GM11168 (cell line): Measurements from ENCODE around the gene APOL6.

ENCODE experiments used
- in situ Hi-C: fragments of 300-500 bp; cut with MboI; formaldehyde crosslinking; loops from one replicate; pipeline ENCODE4 v1.12.0; 2022; ENCODE audit warnings: low sequenced_read_pairs; ENCODE audit not compliant: unreplicated experiment

The APOL6 gene

DNA sequence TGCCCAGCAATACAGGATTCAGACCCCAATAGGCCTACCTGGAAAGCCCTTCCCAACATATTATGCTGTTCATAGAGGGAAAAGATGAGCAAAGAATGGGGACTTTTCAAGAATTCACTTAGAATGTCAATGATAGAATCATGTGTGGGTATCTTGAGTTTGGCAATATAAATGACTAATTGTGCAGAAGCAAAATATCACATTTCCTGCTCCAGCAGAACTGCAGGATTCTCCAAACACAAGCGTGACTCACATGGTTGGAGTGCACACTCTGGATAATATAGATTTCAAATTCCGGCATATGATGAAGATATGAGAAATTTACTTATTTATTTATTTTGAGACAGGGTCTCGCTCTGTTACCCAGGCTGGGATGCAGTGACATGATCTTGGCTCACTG, 56.9 kb downstream of the APOL6 start:
- in situ Hi-C loops, result no loop called here

DNA sequence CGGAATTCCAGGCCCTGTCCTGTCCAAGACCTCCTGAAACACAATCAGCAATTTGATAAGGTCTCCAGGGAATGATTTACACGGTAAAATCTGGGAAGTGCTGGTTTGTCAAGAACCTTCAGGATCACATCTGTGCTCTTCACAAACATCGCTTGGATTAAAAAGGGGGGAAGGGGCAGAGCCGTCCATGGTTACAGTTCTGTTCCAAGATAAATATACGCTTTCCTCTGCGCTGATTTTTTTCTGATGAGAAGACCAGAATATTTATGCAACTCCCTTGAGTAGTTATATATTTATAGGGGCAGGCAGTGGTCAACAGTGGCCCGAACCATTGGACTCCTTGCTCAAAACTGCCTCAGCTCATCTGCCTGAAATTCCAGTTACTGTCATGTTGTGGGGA, 60.2 kb downstream of the APOL6 start:
- in situ Hi-C loops, result no loop called here

DNA sequence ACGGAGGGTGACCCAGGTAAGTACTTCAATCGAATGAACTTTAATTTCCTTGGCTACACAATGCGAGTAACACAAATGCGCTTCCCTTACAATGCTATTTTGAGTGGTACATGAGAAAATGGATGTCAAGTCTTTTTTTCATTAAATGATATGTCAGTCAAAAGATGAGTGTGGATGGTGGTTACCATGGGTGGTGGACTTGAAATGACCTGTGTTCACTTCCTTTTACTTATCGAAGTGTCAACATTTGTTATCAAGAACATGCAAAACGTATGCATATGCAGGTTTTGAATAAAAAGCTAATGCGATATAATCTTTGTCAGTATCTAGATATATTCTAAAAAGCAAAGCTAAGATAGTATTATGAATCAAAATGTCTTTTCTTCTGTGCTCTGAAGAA, 60.7 kb downstream of the APOL6 start:
- in situ Hi-C loops, result no loop called here

DNA sequence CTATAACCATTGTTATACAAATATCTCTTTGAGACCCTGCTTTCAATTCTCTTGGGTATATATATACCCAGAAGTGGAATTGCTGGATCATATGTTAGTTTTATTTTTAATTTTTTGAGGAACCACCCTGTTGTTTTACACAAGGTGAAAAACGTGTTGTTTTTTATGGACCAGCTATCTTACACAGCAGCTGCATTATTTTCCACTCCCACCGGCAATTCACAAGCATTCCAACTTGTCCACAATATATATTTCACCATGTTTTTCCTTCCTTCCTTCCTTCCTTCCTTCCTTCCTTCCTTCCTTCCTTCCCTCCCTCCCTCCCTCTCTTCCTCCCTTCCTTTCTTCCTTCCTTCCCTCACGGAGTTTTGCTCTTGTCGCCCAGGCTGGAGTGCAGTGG, 63.1 kb downstream of the APOL6 start:
- in situ Hi-C loops, result no loop called here

DNA sequence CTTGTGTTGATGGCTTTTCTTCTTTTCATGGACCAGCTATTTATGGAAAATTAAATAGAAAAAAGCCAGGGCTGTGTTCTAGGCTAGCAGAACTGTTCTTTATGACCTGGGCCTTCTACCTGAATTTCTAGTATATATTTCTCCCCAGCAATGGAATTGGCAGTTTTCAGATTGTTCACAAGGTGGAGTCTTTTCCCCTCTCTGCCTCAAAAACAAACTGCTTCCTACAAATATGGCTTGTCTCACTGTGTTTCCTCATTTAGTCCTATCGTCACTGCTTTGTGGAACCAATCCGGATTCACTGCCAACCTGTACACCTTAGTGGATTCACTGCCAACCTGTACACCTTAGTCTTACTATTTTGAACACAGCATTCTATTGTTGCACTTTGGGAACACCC, 64.4 kb downstream of the APOL6 start:
- in situ Hi-C loops, result no loop called here

DNA sequence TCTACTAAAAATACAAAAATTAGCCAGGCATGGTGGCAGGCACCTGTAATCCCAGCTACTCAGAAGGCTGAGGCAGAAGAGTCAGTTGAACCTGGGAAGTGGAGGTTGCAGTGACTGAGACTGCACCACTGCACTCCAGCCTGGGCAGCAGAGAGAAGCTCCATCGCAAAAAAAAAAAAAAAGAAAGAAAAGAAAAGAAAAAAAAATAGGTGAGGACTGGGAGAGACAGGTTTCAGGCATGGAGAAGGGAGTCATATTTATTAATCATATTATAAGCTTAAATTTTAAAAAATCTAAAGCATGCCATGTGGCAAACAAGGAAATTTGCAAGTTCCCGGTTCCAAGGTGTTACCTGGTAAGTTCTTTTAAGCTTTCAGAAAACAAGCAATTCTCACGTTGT, 69.3 kb downstream of the APOL6 start, which contains the start of gene APOL5:
APOL5 (plus strand) TSS at position 301 of the 400 bp plus-strand sequence; CDS start at position 301, 0 bp downstream.
- in situ Hi-C loops, result no loop called here
